ENCODE results near the gene ZNF652.

DNA sequence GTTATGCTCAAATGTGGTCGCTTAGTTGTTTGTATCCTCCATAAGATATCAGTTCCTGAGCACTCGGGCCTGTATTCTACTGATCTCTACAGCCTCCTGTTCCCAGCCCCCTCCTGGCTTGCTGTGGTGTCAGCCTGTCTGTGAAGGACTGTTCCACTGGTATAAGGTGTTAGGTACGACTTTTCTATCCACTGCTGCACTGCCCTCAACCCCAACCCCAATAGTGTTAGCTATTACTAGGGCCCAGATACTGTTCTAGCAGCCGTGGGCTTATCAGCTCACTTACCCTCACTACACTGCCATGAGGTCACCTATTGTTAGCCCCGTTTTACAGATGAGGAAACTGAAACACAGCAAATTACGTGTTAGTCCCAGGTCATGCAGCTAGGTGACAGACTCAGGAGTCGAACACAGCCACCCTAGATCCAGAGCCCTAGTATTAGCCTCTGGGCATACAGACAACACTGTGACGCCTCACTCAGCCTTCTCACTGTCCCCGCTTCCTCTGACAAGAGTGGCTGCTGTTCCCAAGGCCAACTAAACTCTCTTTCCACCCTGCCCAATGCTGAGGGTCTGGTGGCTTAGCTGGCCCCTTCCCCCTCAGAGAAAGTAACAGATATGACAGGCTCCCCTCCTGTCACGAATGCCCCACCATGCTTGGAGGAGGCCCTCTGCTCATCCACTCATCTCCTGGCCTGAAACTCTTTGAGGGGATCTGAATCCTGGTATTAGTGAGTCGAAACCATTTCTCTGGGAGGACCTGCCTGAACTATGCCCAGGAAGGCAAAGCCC, 25.6 kb upstream of the ZNF652 start:
- TF ChIP-seq, protein P1, sequence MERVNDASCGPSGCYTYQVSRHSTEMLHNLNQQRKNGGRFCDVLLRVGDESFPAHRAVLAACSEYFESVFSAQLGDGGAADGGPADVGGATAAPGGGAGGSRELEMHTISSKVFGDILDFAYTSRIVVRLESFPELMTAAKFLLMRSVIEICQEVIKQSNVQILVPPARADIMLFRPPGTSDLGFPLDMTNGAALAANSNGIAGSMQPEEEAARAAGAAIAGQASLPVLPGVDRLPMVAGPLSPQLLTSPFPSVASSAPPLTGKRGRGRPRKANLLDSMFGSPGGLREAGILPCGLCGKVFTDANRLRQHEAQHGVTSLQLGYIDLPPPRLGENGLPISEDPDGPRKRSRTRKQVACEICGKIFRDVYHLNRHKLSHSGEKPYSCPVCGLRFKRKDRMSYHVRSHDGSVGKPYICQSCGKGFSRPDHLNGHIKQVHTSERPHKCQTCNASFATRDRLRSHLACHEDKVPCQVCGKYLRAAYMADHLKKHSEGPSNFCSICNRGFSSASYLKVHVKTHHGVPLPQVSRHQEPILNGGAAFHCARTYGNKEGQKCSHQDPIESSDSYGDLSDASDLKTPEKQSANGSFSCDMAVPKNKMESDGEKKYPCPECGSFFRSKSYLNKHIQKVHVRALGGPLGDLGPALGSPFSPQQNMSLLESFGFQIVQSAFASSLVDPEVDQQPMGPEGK (CRISPR knock-in tag; IDR thresholded peaks at IDR 0.05; ENCODE audit: borderline replicate concordance), result no peak
- no peak for TF ChIP-seq ZC3H10 (CRISPR knock-in tag; IDR thresholded peaks at IDR 0.05)
- TF ChIP-seq GLIS3 (CRISPR knock-in tag; IDR thresholded peaks at IDR 0.05), result no peak
